GM19043 (cell line): ENCODE data around the gene PET117.
"Not testable (repeated sequence)": the region's sequence is repeated elsewhere in the genome, so short reads cannot be mapped to it uniquely, and the experiment has no call there.

ENCODE experiments used
- ATAC-seq: cut with Tn5 transposase; IDR thresholded peaks from one replicate; pipeline ENCODE4 v1.9.1; 2021; ENCODE audit warnings: low read depth; ENCODE audit not compliant: unreplicated experiment

The PET117 gene

GRCh38 chr20:18154342-18154741 lies 16.7 kb downstream of the PET117 start:
- ATAC-seq = no peak

DNA sequence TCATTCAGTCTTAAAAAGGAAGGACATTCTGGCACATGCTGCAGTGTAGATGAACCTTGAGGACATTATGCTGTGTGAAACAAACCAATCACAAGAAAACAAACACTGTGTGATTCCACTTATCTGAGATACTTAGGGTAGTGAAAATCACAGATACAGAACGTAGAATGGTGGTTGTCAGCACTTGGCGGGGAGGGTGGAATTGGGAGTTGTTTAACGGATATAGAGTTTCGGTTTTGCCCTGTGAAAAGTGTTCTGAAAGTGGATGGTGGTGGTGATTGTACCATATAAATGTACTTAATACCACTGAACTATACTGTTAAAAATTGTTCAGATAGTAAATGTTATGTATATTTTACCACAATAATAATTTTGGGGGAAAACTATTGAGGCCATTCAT lies 18.4 kb downstream of the PET117 start:
- ATAC-seq = no peak

DNA sequence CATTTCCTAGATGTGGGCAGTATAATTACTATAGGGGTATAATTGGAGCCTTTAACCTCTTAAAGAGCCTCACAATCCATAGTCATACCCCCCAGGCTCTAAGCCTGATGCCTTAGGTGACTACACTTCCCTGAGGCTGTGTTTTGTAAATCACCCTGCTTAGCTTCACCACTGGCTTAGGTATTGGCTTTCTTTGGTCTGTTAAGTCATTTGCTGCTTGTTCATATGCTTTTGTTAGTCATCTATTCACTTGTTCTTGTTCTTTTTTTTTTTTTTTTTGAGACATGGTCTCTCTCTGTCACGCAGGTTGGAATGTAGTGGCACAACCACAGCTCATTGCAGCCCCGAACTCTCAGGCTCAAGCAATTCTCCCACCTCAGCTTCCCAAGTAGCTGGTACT lies 26.7 kb downstream of the PET117 start:
- no peak for ATAC-seq

DNA sequence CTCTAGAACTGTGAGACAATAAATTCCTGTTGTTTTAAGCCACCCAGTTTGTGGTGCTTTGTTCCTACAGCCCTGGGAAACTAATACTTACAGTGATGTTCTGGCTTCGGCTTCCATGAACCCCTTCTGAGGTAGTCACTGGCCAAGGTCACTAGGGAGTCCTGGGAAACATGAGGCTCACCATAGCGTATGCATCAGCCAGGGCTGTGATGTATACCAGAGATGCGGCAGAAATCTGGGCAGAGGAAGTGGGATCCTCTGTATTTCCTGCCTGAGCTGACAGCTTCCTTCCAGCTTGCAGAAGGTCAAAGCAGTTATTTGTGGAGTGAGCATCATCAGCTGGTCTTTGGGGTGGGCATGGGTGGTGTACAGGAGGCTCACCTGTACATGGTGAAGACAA lies 27.9 kb downstream of the PET117 start:
- ATAC-seq = no peak

DNA sequence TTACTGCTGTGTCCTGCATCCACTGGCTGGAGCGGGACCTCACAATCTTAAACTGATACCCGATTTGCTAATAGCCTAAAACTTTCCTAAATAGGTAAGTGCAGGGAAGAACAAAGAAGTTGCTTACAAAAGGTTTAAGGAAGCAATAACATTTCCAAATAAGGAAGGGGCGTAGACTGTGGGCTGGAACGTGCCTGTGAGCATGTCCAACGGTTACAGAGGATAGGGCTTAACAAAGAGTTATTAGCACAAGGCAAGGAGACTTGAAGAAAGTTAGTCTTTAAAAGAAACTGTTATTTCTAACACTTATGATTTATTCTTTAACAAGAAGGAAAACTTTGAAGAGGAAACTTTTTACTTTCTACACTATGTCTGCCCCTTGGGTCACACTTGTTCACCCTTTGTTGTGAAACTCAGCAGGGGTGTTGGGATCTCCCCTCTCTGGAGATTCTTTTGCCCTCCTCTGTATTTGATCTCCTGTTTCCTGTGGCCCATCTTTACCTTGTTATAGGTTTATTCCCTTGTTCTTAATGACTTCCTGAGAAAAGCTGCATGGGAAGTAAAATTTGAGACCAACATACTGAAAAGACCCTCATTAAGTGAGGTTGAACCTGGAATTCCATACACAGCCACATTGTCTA lies 28.7 kb downstream of the PET117 start:
- no peak for ATAC-seq

- ATAC-seq = no peak
Measured at GRCh38 chr20:18166950-18167349, 29.3 kb downstream of the PET117 start.

DNA sequence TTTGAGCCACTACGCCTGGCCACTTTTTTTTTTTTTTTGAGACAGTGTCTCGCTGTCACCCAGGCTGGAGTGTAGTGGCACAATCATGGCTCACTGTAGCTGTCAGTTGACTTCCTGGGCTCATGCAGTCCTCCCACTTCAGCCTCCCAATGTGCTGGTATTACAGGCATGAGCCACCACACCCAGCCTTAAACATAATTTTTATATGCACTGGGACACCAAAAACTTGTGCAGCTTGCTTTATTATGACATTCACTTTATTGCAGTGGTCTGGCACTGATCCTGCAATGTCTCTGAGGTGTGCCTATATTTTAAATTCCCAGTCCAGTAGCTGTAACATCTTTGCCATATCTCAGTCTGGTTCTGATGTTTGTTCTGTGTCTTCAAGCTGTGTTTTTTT lies 34.7 kb downstream of the PET117 start:
- no peak for ATAC-seq

GRCh38 chr20:18174906-18175683 lies 37.4 kb downstream of the PET117 start:
- ATAC-seq = no peak

- no peak for ATAC-seq
Measured at GRCh38 chr20:18176318-18176785, 38.7 kb downstream of the PET117 start.

DNA sequence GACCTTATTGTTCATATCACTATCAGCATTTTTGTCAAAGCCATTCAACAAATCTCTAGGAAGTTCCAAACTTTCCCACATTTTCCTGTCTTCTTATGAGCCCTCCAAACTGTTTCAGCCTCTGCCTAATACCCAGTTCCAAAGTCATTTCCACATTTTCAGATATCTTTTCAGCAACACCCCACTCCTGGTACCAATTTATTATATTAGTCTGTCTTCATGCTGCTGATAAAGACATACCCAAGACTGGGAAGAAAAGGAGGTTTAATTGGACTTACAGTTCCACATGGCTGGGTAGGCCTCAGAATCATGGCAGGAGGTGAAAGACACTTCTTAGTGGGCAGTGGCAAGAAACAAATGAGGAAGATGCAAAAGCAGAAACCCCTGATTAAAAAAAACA lies 42.7 kb downstream of the PET117 start:
- not testable (repeated sequence) for ATAC-seq

DNA sequence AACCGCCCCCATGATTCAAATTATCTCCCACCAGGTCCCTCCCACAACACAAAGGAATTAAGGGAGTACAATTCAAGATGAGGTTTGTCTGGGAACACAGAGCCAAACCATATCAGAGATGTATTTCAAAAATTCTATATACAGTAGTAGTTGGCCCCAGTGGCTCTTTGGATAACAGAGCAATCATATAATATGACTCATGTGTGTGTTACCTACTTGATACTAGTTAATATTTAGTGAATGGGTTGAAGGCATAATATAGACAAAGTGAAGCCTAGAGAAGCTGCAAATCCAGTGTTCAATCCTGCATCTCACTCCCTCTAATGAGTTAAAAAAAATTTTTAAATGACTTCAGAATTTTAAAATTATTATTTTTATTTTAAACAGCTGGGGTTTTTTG lies 43.2 kb downstream of the PET117 start:
- no peak for ATAC-seq

DNA sequence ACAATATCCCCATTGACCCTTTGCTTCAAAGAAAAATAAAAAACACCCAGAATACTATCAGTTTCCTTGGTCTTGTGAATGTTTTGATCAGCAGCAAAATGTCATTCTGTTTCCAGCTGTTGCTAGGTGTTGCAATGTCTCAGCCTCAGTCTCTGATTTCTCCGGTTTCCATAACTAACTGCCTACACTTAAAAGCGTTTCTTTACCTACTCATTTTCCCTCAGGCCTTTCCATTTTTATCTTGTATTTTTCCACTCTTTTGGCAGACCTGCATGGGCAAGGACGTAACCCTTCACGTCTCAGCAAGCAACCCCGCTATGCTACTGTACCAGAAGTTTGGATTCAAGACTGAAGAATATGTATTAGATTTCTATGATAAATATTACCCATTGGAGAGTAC lies 49.4 kb downstream of the PET117 start:
- no peak for ATAC-seq

GRCh38 chr20:18188434-18188833 lies 50.8 kb downstream of the PET117 start:
- ATAC-seq = no peak

GRCh38 chr20:18190338-18191233 lies 52.9 kb downstream of the PET117 start:
- ATAC-seq = no peak

GRCh38 chr20:18191306-18191705 lies 53.6 kb downstream of the PET117 start:
- ATAC-seq = no peak
